ENCODE measurements around the gene RAPGEF6.

DNA sequence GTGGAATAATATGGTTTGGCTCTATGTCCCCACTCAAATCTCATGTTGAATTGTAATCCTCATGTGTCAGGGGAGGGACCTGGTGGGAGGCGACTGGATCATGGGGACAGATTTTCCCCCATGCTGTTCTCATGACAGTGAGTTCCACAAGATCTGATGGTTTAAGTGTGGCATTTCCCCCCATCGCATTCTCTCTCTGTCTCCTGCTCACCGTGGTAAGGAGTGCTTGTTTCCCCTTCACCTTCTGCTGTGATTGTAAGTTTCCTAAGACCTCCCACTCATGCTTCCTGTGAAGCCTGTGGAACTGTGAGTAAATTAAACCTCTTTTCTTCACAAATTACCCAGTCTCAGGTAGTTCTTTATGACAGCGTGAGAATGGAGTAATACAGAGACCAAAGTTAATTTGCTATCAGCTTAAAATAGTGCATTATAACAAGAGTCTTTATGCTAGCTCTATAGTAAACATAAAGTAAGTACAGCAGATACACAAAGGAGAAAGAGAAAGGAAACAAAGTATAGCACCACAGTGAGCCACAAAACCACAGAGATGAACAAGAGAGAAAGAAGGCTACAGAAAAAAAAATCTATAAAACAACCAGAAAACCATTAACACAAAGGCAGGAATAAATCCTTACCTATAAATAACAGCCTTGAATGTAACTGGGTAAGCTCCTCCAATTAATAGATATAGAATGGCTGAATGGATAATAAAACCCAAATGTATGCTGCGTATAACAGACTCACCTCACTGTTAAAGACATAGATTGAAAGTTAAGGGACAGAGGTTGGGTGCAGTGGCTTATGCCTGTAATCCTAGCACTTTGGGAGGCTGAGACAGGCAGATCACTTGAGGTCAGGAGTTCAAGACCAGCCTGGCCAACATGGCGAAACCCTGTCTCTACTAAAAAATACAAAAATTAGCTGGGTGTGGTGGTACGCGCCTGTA, 39.7 kb downstream of the RAPGEF6 start:
- no peak for TF ChIP-seq EZH2 (IDR thresholded peaks at IDR 0.05; ENCODE audit: borderline replicate concordance, low read length)
- TF ChIP-seq, protein P1, sequence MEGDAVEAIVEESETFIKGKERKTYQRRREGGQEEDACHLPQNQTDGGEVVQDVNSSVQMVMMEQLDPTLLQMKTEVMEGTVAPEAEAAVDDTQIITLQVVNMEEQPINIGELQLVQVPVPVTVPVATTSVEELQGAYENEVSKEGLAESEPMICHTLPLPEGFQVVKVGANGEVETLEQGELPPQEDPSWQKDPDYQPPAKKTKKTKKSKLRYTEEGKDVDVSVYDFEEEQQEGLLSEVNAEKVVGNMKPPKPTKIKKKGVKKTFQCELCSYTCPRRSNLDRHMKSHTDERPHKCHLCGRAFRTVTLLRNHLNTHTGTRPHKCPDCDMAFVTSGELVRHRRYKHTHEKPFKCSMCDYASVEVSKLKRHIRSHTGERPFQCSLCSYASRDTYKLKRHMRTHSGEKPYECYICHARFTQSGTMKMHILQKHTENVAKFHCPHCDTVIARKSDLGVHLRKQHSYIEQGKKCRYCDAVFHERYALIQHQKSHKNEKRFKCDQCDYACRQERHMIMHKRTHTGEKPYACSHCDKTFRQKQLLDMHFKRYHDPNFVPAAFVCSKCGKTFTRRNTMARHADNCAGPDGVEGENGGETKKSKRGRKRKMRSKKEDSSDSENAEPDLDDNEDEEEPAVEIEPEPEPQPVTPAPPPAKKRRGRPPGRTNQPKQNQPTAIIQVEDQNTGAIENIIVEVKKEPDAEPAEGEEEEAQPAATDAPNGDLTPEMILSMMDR (conservative IDR thresholded peaks at IDR 0.05 in 1 of 2, IDR thresholded peaks at IDR 0.05 in 1 of 2; ENCODE audit: extremely low read depth in 1 of 2, insufficient read depth in 1 of 2, low read depth in 1 of 2, low read length in 2 of 2) = no peak
